ENCODE data around the gene EFHD2. TPM values are rescaled to one million over a fixed set of nuclear protein-coding genes. Genes with fewer than 3 reads are reported as not detected.

EFHD2 gene
- polyA plus RNA-seq, 1 donor from 2014 or later: 10.3 TPM

GRCh38 chr1:15400627-15401026 lies 9.1 kb upstream of the EFHD2 start:
- H3K9me2 ChIP-seq (ENCODE audit: insufficient read depth, low read length): no peaks in the 10 kb centered on the region
- no peak overlapping the region for H2AFZ ChIP-seq (ENCODE audit: low read depth, low read length)
- no peaks in the 10 kb centered on the region for H3K36me3 ChIP-seq (ENCODE audit: insufficient read depth, low read length)
- no peak overlapping the region for H3K9ac ChIP-seq (ENCODE audit: low read length)
- H4K20me1 ChIP-seq (ENCODE audit: insufficient read depth): no peaks in the 10 kb centered on the region
- no peaks in the 10 kb centered on the region for H3K79me2 ChIP-seq (replicated peaks; ENCODE audit: insufficient read depth, low read length)
- H3F3A ChIP-seq (ENCODE audit: insufficient read depth, low read length, poor library complexity, severe bottlenecking): no peaks in the 10 kb centered on the region
- no peak overlapping the region for H3K27ac ChIP-seq (ENCODE audit: low read length)
- TF ChIP-seq TAF1 (IDR thresholded peaks at IDR 0.05; ENCODE audit: low read depth) (no peak), SMC3 (conservative IDR thresholded peaks at IDR 0.05; ENCODE audit: poor library complexity) (no peak), REST (IDR thresholded peaks at IDR 0.05; ENCODE audit: borderline replicate concordance) (no peak), EP300 (conservative IDR thresholded peaks at IDR 0.05; ENCODE audit: poor library complexity, severe bottlenecking) (no peak), RAD21 (conservative IDR thresholded peaks at IDR 0.05) (no peak), MXI1 (conservative IDR thresholded peaks at IDR 0.05; ENCODE audit: poor library complexity, severe bottlenecking) (no peak), EZH2 (IDR thresholded peaks at IDR 0.05; ENCODE audit: borderline replicate concordance, insufficient read depth, low read length, poor library complexity, severe bottlenecking) (no peak), POLR2AphosphoS5 (IDR thresholded peaks at IDR 0.05) (no peak)
- H3K4me2 ChIP-seq (ENCODE audit: low read length): no peak overlapping the region
- no peaks in the 10 kb centered on the region for H3K9me3 ChIP-seq (ENCODE audit: low read length)
- no peaks in the 10 kb centered on the region for H3K27me3 ChIP-seq (ENCODE audit: insufficient read depth, low read depth, low read length)
- no peak overlapping the region for H3K4me3 ChIP-seq (ENCODE audit: low read length)

- no peak overlapping the region for H3K27ac ChIP-seq (ENCODE audit: low read length)
- H3K9me3 ChIP-seq (ENCODE audit: low read length): no peaks in the 10 kb centered on the region
- H4K20me1 ChIP-seq (ENCODE audit: insufficient read depth): no peaks in the 10 kb centered on the region
- H3K9me2 ChIP-seq (ENCODE audit: insufficient read depth, low read length): no peaks in the 10 kb centered on the region
- no peaks in the 10 kb centered on the region for H3F3A ChIP-seq (ENCODE audit: insufficient read depth, low read length, poor library complexity, severe bottlenecking)
- H3K27me3 ChIP-seq (ENCODE audit: insufficient read depth, low read depth, low read length): no peaks in the 10 kb centered on the region
- H3K9ac ChIP-seq (ENCODE audit: low read length): no peak overlapping the region
- H3K36me3 ChIP-seq (ENCODE audit: insufficient read depth, low read length): no peaks in the 10 kb centered on the region
- TF ChIP-seq SMC3 (conservative IDR thresholded peaks at IDR 0.05; ENCODE audit: poor library complexity) (no peak), RAD21 (conservative IDR thresholded peaks at IDR 0.05) (no peak), REST (IDR thresholded peaks at IDR 0.05; ENCODE audit: borderline replicate concordance) (no peak), EZH2 (IDR thresholded peaks at IDR 0.05; ENCODE audit: borderline replicate concordance, insufficient read depth, low read length, poor library complexity, severe bottlenecking) (no peak), MXI1 (conservative IDR thresholded peaks at IDR 0.05; ENCODE audit: poor library complexity, severe bottlenecking) (no peak), TAF1 (IDR thresholded peaks at IDR 0.05; ENCODE audit: low read depth) (no peak), EP300 (conservative IDR thresholded peaks at IDR 0.05; ENCODE audit: poor library complexity, severe bottlenecking) (no peak), POLR2AphosphoS5 (IDR thresholded peaks at IDR 0.05) (no peak), CTCF (IDR thresholded peaks at IDR 0.05; ENCODE audit: poor library complexity, severe bottlenecking) (no peak)
- H3K4me3 ChIP-seq (ENCODE audit: low read length): no peak overlapping the region
- H3K79me2 ChIP-seq (replicated peaks; ENCODE audit: insufficient read depth, low read length): no peaks in the 10 kb centered on the region
- H3K4me2 ChIP-seq (ENCODE audit: low read length): no peak overlapping the region
- no peak overlapping the region for H2AFZ ChIP-seq (ENCODE audit: low read depth, low read length)
Observed at GRCh38 chr1:15401391-15402055, 8.2 kb upstream of the EFHD2 start.

All from neural cell (in vitro differentiated cells).